Kidney epithelial cell (primary cell): ENCODE data around the gene FPR2. TPM values are rescaled to one million over a fixed set of nuclear protein-coding genes. Genes with fewer than 3 reads are reported as not detected.

Source experiments
- DNase-seq: peaks from one replicate; pipeline ENCODE4 v3.0.0-alpha.2; 2010; ENCODE audit warnings: low read depth
- H3K27me3 ChIP-seq: 2 replicates; pipeline ENCODE4 v1.6.0; 2011; ENCODE audit warnings: low read length; ENCODE audit not compliant: control insufficient read depth, insufficient read depth
- H3K36me3 ChIP-seq: 2 replicates; pipeline ENCODE4 v1.5.1; 2011; ENCODE audit warnings: low read length; ENCODE audit not compliant: control insufficient read depth, insufficient read depth
- H3K4me3 ChIP-seq: 2 replicates; pipeline ENCODE4 v1.5.1; 2011; ENCODE audit warnings: low read depth, mild to moderate bottlenecking, control low read depth, low read length
- total RNA-seq: library from RNA; depleted of rRNA; stranded (reverse); fragments of >200 nt; gene quantifications from 2 replicates; pipeline ENCODE4 v1.2.3, GENCODE V29; 2015
- TF ChIP-seq, protein P1 (sequence below): IDR thresholded peaks from 2 replicates; pipeline ENCODE4 v1.5.1; 2011; ENCODE audit warnings: mild to moderate bottlenecking, moderate library complexity, low read length, control low read depth, inconsistent platforms; ENCODE audit not compliant: insufficient read depth, poor library complexity, severe bottlenecking

Gene FPR2
- total RNA-seq, 1 donor from 2014 or later: not detected

DNA sequence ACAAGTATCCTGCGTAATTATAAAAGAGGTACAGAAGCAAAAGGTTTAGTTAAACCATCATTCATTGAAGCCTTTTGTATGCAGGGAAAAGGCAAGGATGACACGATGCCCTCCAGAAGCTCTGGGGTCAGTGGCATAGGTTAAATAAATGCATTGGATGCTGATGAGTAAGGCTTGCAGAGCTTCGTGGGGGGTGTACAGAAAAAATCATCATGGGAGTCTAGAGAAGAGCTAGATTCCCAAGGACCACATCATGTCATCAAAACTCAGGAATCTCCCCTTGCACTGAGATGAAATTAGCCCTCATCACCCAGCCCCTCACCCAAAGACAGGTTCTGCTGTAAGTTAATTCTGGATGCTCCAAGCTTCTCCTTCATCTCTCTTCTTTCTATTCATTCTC, 17.6 kb upstream of the FPR2 start:
- TF ChIP-seq, protein P1, sequence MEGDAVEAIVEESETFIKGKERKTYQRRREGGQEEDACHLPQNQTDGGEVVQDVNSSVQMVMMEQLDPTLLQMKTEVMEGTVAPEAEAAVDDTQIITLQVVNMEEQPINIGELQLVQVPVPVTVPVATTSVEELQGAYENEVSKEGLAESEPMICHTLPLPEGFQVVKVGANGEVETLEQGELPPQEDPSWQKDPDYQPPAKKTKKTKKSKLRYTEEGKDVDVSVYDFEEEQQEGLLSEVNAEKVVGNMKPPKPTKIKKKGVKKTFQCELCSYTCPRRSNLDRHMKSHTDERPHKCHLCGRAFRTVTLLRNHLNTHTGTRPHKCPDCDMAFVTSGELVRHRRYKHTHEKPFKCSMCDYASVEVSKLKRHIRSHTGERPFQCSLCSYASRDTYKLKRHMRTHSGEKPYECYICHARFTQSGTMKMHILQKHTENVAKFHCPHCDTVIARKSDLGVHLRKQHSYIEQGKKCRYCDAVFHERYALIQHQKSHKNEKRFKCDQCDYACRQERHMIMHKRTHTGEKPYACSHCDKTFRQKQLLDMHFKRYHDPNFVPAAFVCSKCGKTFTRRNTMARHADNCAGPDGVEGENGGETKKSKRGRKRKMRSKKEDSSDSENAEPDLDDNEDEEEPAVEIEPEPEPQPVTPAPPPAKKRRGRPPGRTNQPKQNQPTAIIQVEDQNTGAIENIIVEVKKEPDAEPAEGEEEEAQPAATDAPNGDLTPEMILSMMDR: no peak
- DNase-seq: no peak
- H3K36me3 ChIP-seq: no peaks in the 10 kb centered on the region
- no peak overlapping the region for H3K4me3 ChIP-seq
- H3K27me3 ChIP-seq: no peaks in the 10 kb centered on the region

DNA sequence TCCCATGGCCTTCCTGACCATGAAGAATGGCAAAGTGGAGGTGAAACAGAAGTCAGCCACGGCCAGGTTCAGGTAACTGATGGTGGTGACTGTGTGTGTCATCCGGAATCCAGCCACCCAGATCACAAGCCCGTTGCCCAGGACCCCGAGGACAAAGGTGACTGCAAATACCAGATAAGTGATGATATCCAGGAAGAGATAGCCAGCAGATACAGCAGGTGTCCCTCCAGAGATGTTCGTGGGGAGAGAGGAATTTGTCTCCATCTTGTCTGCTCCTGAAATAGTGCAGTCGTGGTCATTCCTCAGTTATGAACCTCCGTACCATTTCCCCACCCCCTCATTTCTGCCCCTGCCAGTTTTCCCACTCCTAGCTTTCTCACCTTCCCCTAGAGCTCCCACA, 14.2 kb upstream of the FPR2 start:
- H3K4me3 ChIP-seq: no peak overlapping the region
- H3K27me3 ChIP-seq: no peaks in the 10 kb centered on the region
- TF ChIP-seq, protein P1: no peak
- H3K36me3 ChIP-seq: no peaks in the 10 kb centered on the region
- no peak for DNase-seq

DNA sequence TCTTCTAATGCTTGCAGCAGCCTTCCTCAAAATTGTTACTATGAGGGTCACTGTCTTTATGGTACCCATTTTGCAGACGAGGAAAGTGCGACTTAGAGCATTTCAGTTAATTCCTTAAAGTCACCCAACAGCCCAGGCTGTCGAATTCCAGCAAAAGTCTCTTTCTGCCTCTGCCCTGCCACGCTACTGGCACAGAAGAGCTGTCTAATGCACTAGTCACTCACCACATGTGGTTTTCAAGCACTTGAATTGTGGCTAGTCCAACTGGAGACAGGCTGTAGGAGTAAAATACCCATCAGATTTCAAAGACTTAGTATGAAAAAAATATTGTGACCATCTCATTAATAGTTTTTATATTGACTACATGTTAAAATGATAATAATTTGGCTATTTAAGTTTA, 11.0 kb upstream of the FPR2 start:
- Histone ChIP-seq H3K4me3 (no peak overlapping the region), H3K27me3 (no peaks in the 10 kb centered on the region), H3K36me3 (no peaks in the 10 kb centered on the region)
- TF ChIP-seq, protein P1: no peak
- no peak for DNase-seq

DNA sequence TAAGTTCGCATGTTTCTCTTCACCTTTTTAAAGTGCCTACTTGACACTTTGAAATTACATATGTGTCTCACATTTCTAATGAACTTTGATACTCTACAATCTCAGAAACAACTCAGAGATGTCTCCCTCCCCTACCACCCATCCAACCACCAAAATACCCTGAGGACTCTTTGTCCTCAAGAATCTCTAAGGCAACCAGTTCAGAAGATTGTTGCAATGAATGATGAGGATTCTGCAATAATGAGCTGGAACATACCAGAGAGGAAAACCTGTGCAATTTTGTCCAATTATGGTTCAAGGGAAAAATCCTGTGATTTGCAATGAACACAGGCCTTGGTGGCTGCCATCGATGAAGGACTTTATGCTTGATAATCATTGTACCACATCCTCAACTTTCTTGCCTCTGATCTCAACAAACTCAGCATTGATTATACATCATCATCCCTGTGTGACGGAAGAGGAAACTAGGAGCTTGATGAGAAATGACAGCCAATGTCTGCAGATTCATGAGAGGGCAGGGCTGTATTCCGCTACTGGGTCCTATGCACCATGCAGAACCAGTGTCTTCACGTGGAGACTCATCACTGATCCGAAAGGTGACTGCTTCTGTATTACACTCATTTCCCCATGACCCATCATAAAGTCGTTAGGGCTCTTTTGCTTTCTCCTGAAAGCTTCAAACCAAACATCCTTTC, 10.4 kb upstream of the FPR2 start:
- DNase-seq: no peak
- no peak overlapping the region for H3K4me3 ChIP-seq
- H3K36me3 ChIP-seq: no peaks in the 10 kb centered on the region
- H3K27me3 ChIP-seq: no peaks in the 10 kb centered on the region
- TF ChIP-seq, protein P1: no peak

DNA sequence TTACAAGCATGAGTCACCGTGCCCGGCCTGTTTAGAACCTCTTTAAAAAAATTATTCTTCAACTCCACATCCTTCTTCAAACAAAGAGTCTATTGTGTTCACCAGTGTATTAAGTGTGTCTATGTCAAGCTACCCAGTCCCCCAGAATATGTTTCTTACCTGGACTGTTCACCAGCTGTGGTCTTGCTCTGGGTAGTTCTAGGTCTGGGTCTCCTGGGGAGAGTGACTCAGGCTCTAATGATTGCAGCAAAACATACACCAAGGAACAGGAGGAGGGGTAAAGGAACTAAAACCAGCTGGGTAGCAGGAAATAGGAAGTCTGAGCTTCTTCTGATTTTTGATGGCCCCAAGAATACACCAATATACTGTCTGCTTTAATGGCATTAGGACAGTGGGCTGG, 9.3 kb upstream of the FPR2 start, which contains the start of gene FPR1:
FPR1 (minus strand) TSS at position 224 of the 400 bp plus-strand sequence. CDS start 4,884 bp downstream, outside the sequence.
- no peaks in the 10 kb centered on the region for H3K36me3 ChIP-seq
- no peak within 1 kb of the TSS for H3K4me3 ChIP-seq
- TF ChIP-seq, protein P1: no peak
- DNase-seq: no peak
- no peaks in the 10 kb centered on the region for H3K27me3 ChIP-seq

DNA sequence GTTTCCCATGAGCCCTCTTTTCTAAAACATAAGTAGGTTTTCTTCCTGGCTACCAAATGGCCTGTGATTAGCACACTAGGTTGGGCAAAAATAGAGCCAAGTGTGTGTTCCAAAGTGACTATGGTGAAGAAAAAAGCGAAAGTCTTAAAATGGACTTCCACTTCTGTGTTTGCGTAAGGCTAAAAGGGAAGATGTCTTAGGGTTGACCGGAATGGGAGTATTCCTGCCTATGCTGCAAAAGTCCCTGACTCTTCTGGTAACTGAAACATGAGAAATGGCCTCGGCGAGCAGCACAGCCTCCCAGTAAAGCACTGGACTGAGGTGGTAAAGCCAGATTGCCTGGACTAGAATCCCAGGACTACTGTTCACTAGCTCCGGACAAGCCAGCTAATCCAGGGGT, 6.9 kb upstream of the FPR2 start:
- TF ChIP-seq, protein P1: no peak
- H3K4me3 ChIP-seq: no peak overlapping the region
- no peaks in the 10 kb centered on the region for H3K27me3 ChIP-seq
- DNase-seq: no peak
- no peaks in the 10 kb centered on the region for H3K36me3 ChIP-seq
